GM21381 (cell line): ENCODE data around the gene PIP5K1B.
A peak's percentile ranks its signal among the peaks of the same experiment; 100 is the strongest.

ENCODE experiments used
- ATAC-seq: cut with Tn5 transposase; IDR thresholded peaks from one replicate; pipeline ENCODE4 v1.9.1; 2021; ENCODE audit warnings: mild to moderate bottlenecking, moderate library complexity; ENCODE audit not compliant: unreplicated experiment

Gene PIP5K1B

DNA sequence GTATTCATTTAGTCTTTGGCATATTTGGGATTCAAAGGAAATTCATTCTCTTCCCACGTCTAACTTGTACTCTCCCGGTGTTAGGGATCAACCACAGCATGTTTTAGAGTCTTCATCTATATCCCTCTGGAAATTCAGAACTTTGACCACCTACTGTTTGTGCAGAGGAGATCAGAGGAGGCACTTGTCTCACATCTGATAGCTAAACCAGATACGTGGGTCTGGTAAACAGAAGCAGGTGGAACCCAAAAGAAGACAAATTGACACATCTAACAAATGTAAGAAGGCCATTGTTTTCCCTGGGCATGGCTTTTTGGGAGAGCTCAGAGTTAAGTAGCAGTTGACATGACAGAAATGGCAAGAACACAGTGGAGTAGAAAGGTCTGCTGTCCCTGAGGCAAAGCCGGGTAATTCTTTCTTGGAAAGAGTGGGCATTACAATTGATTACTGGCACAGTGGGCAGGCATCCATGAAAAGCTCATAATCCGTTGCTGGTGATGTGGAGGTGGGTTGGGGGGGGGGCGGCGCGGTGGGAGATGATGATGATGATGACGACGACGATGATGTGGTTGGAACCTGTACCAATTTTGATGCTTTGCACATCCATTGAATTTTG, 27.5 kb downstream of the PIP5K1B start:
- no peak for ATAC-seq

DNA sequence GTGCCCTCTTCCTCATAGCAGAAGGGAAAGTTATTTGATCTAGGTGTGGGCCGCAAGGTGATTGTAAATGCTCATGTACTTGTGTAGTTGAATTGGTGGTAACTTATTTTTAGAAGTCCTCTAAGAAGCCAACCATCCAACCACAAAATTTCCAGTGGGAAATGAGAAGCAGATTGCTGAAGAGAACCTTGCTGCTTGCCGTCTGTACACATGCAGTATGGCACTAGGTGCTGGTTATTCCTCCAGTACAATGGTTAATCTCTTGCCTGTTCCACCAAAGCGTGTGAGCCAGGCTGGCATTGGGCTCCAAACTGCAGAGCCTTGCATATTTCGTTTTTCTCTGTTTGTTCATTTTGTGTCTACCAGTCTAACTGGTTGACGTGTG, 28.0 kb downstream of the PIP5K1B start:
- ATAC-seq: no peak

DNA sequence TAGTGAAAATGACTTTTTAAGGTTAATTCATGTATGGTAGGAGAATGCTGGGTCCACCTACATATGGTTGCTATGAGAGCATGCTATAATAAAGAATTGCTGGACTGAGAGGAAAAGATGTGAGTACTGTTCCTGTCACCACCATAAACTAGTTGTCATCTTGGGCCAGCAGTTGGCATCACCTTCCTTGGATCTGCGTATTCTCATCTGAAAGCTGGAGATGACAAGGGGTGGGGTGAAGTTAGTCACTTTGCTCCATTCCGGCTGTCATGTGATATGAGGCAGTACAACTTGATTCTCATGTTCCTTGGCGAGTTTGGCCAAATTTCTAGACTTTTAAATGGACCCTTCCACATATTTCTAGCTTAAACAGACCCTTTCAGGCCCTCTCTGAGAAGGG, 33.3 kb downstream of the PIP5K1B start:
- no peak for ATAC-seq

DNA sequence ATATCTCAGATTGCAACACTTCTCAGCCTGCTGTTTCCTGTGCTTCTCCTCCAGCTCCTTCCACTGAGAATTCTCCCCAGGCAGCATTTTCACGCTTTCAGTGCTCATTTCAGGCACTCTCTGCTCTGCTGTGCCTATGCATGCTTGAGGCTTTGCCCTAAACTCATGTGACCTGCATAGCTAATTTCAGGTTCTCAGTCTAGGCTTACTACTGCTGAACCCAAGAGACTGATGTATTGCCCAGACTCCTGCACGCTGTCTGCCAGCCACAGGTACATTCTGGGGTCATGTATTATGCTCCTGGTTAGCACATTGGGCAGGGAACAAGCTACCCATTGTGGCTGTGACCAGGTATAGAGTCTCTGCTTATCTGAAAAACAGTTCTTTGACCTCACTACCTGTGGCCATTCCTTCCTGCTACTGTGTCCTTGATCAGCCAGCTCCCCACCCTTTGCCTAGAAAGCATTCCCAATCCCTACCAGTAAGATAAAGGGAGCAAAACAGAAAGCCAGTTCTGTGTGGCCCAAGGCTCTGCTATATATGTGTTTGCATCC, 34.7 kb downstream of the PIP5K1B start:
- no peak for ATAC-seq

DNA sequence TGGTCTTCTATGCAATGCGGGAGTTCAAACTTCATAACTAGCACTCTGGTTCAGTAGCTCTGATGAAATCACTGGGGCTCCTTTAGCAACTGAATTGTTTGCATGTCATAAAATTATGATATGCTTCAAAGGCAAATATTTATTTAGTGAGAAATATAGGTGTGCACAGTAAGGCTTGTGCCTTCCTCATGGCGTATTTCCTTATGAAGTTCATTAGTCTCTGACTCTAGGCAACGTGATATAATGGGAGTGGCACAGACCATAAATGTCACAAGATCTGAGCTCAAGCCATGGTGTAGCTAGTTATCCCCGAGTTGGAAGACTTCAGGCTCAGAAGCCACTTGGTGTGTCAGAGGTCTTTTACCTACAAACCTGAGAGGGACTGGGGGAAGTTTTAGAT, 35.5 kb downstream of the PIP5K1B start:
- no peak for ATAC-seq

DNA sequence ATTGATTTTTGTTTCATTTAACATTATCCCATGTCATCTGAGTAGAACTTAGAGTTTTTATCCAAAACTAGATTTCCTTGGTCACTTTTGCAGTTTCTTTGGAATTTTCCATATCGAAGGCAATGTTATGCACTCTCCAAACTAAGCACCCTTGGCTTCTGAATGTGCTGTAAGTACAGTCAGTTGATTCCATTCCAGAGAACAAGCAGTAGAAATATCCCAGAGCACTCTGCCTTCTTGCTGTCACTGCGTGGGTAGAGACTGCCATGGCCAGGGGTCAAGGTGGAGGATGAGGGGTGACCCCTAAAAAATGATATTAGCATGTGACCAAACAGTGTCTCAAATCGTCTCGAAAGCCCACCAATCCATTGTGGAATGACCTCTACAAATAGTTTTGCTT, 36.2 kb downstream of the PIP5K1B start:
- no peak for ATAC-seq

DNA sequence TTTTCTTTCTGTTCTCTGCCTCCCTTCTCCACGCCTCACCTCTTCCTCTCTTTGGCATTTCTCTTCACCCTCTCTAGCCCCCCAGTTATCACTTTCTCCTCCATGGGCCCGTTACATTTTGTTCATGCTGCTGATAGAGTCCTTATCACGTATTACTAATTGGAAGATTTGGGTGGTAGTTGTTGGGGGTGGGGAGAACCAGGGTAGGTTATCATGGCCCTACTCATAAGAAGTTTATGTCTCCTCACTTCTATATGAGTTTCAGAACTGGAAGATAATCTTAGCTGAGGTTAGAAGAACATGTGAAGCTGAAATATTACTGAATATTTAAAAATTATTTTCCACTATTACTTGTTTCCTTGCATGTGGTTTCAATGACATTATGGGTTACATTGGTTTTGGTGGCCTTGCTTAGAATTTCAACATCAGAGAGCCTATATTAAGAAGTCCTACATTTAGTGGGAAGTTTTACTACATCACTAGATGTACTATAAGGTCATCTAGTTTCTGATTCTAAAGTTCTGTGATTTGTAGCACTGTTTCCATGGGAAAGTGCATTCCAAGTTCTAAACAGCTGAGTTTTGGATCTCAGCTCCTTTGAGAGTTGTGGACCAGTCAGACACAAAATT, 36.8 kb downstream of the PIP5K1B start:
- ATAC-seq: no peak

DNA sequence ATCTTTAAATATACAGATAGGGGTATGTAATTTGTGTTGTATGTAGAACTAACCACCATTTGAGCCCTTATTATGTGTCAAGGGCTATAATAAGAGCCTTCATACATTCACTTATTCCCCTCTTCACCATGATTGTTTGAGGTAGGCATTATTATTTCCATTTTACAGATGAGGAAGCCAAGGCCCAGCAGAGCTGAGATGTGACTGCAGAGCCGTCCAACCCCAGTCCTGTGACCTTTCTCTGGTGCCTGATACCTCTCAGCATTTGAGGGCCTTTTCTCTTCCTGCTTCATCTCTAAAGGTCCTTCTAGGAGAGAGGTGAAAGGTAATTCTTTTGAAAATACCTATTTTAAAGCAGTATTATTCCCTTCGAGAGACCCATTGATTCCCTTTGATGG, 37.3 kb downstream of the PIP5K1B start:
- no peak for ATAC-seq

DNA sequence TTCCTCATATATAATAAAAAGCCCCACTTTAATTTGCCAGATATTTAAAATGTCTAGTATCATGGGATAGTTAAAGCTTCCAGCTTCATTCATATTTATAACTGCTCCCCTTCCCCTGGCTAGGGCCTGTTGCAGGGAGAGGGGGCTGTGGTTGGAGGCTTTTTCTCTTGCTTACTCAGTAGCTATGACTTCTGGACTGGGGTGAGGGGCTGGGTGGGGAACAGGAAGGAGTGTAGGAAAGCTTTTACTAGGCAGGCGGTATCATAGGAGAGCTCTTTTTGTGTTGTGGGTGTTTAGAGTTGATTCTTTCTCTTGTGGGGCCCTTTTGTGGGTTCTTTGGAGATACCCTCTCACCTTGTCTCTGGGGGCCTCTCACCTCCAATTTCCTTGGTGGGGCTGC, 39.4 kb downstream of the PIP5K1B start:
- no peak for ATAC-seq

DNA sequence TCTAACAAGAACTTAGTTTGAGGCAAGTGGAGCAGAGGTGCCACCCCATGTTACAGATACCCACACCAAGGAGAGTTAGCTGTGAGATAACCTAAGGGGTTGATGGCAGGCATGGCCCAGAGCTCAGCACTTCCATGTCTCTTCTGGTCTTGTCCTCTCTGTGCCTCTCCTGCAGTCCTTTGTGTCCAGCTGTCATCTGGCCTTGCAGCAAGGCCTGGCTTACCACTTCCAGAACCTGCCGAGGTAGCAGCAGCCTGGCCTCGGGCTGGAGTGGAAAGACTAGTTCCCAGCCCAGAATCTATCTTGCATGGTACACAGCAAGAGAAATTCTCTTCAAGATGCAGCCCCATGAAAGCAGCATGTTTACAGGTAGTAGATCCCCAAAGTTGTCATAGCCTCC, 41.5 kb downstream of the PIP5K1B start:
- ATAC-seq: no peak

DNA sequence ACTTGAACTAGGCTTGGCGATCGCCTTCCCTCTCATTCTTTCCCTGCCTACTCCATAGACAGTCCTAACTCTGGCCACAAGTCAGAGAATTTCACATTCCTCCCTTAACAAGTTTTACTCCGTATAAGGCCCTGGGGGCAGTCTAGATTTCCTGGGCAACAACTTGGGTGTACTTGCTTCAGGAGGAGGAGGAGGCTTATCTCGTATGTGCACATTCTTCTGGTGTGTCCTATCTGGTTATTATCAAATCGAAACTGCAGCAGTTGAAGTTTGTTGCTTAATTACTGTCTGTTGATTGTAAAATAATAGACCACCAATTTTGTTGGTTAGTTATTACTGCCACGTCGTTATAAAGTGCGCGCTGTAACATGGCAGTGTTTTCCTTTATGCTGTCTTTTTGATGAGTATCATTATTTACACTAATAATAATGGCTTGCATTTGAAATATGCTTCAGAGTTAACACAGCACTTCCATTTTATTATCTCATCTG, 42.0 kb downstream of the PIP5K1B start:
- no peak for ATAC-seq

DNA sequence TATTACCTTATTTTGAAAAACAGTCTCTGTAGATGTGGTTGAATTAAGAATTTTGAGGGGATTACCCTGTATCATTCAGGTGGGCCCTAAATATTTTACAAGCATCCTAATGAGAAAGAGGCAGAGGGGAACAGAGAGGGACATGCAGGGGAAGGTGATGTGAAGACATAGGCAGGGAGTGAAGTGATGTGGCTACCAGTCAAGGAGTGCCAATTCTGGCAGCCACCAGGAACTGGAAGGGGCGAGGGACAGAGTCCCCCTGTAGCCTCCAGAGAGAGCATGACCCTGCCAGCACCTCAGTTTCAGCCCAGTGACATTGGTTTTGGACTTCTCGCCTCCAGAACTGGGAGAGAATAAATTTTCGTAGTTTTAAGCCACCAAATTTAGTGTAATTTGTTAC, 44.1 kb downstream of the PIP5K1B start:
- no peak for ATAC-seq

DNA sequence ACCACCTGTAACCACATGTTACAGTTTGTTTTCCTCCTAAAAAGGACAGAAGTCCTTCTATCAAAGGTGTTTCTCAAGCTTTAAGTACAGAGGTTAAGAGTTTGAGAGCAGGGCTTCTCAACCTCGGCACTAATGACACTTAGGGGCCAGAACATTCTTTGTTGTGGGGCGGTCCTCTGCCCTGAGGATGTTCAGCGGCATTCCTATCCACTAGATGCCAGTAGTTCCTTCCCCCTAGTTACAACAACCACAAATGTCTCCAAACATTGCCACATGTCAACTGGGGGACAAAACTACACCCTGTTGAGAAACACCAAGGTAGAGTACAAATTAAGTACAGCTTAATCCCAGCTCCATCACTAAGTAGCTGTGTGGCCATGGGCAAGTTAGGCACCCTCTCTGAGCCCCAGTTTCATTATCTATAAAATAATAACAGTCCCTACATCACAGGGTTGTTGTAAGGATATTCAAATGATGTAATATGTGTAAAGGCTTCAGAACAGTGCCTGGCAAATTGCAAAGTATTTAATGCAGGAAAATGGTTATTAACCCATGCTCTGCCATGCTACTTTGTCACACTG, 44.6 kb downstream of the PIP5K1B start:
- ATAC-seq: no peak

DNA sequence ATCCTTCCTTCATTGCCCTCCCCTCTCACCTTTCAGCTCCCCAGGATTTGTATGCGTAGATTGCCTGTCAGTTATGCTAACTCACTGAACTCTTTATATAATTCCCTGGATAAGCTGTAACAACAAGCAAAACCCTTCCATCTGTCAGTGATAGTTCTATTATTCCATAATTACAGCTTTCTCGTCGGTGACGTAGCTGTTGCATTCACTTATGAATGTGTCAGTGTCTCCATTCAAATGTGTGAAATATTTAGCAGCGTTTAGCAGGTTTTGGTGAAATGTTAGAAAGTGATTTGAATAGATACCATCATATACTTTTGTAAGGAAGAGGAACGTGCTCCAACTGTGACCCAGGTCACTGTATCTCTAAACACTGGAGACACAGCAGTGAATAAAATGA, 45.2 kb downstream of the PIP5K1B start:
- no peak for ATAC-seq

DNA sequence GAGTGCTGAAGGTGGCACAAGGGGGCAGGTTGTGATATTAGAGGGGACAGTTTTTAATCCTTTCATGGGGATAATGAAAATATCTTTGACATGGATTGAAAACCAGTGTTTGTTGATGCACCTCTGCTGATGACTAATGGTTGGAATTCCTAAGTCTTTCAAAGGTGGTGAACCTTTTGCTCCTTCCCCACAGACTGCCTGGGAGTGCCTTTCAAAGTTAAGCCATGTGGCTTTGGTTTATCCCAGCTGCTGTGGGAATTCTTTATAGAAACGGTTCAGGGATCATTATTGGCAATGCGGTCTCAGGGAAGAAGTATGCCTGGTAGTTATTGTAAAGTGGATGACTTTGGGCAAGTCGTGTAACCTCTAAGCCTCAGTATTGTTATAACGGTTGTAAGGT, 45.7 kb downstream of the PIP5K1B start:
- ATAC-seq: no peak

DNA sequence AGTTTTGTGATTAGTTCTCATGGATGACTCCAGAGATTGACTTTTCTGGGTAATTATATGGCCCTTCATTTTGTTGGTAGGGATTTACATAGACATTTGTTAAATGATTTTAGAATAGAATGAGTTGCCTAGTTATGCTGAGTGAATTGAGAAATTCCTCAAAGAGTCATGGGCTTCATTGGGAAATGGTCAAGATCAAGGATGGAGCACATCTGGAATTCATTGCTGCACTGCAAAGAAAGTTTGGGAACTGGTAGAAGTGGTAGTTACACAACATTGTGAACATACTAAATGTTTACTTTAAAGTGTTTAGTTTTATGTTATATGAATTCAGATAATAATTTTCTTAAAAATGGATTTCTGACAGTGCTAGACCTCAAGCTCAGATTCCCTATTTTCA, 46.5 kb downstream of the PIP5K1B start:
- ATAC-seq: no peak

DNA sequence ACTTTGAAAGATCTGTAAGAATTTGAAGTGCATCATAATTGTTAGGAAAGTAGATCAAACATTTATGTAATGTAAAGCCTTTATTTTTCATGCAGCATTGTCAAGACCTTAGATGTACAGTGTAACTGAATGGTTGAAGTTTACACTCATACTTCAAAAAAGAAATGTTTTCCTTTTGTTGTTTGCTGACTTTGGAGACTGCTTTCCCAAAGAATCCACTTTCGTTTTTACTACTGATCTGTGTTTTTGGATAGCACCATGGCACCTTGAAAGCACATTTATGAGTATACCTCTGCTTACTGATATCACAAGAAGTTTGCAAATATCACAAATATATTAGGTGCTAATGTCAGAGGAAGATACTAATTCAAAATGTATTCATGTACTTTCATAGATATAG, 50.0 kb downstream of the PIP5K1B start:
- no peak for ATAC-seq

DNA sequence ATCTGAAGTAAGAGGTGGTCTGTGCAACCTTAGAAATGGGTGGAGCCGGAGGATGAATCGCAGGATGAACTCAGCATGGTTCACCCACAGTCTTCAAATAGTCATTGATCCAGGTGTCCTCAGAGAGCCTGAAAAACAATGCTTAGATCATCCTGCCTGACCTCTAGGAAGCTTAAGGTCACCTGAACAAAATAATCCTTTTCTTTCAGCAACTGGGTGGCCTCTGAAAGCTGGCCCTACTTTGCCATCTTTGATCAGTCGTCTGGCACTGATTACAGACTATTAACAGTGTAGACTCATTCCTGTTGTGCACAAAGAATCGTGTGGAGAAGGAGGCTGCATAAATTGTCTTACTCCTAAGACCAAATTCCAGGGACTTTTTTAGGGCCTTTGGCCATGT, 50.7 kb downstream of the PIP5K1B start:
- no peak for ATAC-seq

DNA sequence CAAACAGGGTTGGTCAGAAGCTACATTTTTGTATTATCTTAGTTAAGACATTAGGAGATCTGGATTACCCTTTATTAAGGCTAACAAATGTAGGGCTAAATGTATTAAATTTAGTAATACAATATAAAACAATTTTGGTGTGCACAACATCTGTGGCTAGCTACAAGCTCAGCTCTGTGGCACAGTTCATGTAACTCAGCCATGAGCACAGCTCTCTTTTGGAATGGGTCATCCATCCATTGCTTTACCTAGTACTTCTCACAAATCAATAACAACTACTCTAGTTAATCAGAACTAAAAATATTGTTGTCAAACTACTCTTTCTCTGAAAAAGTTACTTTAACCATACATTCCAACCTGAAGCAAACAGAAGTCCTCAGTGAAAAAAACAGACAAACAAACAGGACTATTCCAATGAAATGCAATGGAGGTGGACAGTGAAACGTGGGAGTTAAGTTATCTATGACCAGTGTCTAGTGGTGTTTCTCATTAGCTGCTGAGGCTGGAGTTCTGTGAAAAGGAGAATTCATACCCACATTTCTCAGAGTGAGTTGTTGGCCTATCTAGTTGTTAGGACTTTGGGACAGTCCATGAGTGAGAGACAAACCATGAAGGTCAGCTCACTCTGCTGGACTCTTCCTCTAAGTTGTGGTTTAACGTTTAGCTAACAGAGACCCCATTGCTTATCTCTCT, 55.1 kb downstream of the PIP5K1B start:
- no peak for ATAC-seq

DNA sequence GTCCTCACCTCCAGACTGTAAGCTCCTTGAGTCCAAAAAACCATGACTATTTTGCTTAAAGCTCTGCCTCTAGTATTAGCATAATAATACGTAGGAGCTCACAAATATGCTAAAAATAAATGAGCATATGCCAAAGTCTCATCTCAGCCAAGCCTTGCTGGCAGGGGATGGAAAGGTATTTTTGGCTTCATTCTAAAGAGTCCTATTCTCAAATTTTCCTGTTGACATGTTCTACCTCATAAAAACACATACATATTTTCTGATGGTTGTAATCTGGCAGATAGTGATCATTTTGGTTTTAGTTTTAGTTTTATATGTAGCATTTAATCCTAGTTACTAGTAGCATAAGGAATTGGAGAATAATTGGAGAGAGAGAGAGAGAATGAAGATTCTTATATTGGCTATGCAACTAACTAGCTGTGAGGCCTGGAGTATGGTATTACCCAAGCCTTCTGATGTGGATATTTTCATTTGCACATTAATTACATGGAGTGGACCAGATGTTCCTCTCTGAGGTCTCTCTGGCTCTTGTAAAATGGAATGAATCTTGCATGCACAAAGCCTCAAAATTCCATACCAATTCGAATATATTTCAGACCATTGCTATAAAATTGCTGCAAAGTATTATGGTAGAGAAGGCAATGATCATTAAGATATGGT, 55.8 kb downstream of the PIP5K1B start:
- ATAC-seq: no peak

DNA sequence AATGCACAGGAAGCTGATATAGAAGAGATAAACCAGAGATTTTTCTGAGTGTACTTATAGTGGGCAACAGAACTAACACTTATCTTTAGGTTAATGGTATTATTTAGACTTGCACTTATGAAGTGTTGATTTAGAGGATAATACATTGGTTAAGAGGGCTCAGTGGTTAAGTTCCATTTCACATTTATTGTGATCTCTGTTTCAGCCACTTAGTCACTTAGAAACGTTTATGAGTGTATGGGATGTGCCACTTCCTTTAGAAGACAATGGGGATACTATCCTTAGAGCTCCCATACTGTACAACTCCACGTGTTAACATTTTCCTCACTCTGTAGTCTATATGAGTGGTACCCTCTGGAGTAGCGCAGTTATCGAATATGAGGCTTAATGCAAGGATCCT, 57.5 kb downstream of the PIP5K1B start:
- ATAC-seq: peak; percentile 44
